Neutrophil (primary cell): ENCODE data around the gene ZDHHC11.
"Not testable (repeated sequence)": the region's sequence is repeated elsewhere in the genome, so short reads cannot be mapped to it uniquely, and the experiment has no call there.

Experiments
- H3K27ac ChIP-seq: fragments of 200-600 bp; sonication (generic); 2 replicates; pipeline ENCODE4 v1.5.1; 2016; ENCODE audit warnings: mild to moderate bottlenecking, moderate library complexity
- H3K27me3 ChIP-seq: fragments of 200-600 bp; sonication (generic); 2 replicates; pipeline ENCODE4 v1.6.0; 2016; ENCODE audit warnings: mild to moderate bottlenecking
- H3K36me3 ChIP-seq: fragments of 200-600 bp; sonication (generic); 2 replicates; pipeline ENCODE4 v1.5.1; 2017
- H3K4me1 ChIP-seq, 2 experiments: fragments of 200-600 bp in 1 of 2; sonication (generic) in 1 of 2; 1 replicate in 1 of 2; 2 replicates in 1 of 2; pipeline versions ENCODE4 v1.5.1 to v1.6.1; 2013 to 2016; ENCODE audit warnings: low read depth in 1 of 2, low read length in 1 of 2, mild to moderate bottlenecking in 1 of 2, moderate library complexity in 1 of 2; ENCODE audit not compliant: control insufficient read depth in 1 of 2, insufficient read depth in 1 of 2
- H3K4me3 ChIP-seq, 2 experiments: fragments of 200-600 bp in 1 of 2; sonication (generic) in 1 of 2; 1 replicate in 1 of 2; 2 replicates in 1 of 2; pipeline ENCODE4 v1.5.1; 2013 to 2016; ENCODE audit warnings: low read depth in 1 of 2, low read length in 1 of 2, mild to moderate bottlenecking in 1 of 2, moderate library complexity in 1 of 2
- H3K9me3 ChIP-seq: fragments of 200-600 bp; sonication (generic); 2 replicates; pipeline ENCODE4 v1.5.1; 2016
- CTCF ChIP-seq: fragments of 200-600 bp; sonication (generic); IDR thresholded peaks from 2 replicates; pipeline ENCODE4 v1.5.1; 2016; ENCODE audit warnings: antibody characterized with exemption

The ZDHHC11 gene

GRCh38 chr5:852018-852417 is 1.2 kb upstream of the ZDHHC11 start:
- H3K27me3 ChIP-seq = no peaks in the 10 kb centered on the region
- no peaks in the 10 kb centered on the region for H3K4me1 ChIP-seq
- H3K4me3 ChIP-seq = no peak overlapping the region
- H3K27ac ChIP-seq = no peak overlapping the region
- H3K36me3 ChIP-seq = no peaks in the 10 kb centered on the region
- TF ChIP-seq CTCF = no peak
- H3K9me3 ChIP-seq = no peaks in the 10 kb centered on the region

DNA sequence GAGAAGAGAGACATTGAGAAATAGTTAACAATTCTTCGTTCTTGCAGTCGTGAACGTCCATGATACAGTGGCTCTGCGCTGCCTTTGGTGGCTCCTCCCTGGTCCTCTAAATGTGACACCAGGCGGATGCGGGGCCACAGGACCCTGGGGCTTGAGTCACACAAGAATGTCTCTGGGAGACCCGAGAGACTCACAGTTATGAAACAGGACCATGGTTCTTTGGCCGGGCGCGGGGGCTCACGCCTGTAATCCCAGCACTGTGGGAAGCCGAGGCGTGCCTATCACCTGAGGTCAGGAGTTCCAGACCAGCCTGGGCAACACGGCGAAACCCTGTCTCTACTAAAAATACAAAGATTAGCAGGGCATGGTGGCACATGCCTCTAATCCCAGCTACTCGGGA is 767 bp upstream of the ZDHHC11 start:
- Histone ChIP-seq H3K36me3 (no peaks in the 10 kb centered on the region), H3K27me3 (no peaks in the 10 kb centered on the region), H3K9me3 (no peaks in the 10 kb centered on the region), H3K27ac (no peak overlapping the region), H3K4me3 (no peak overlapping the region), H3K4me1 (no peaks in the 10 kb centered on the region)
- TF ChIP-seq CTCF = no peak

DNA sequence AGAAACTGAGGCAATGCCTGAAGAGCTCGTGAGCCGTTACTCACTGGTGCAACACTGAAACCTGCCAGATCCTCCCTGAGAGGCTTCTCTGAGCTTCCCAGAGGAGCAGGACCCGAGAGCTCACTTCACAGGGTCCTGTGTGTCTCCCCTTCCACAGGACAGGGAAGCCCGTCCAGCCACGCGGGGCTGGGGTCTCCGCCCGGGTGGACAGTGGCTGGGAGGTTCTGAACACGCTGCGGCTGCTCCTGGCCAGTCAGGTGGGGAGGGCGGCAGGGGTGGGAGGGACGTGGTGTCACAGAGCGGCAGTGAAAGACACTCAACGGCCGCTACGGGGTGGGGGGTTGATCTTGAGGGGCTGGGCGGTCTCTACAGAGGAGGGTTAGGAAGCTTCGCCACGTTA is 290 bp upstream of the ZDHHC11 start:
- H3K9me3 ChIP-seq = no peaks in the 10 kb centered on the region
- no peak overlapping the region for H3K27ac ChIP-seq
- H3K27me3 ChIP-seq = no peaks in the 10 kb centered on the region
- H3K36me3 ChIP-seq = no peaks in the 10 kb centered on the region
- no peak for TF ChIP-seq CTCF
- no peak overlapping the region for H3K4me3 ChIP-seq
- no peaks in the 10 kb centered on the region for H3K4me1 ChIP-seq

DNA sequence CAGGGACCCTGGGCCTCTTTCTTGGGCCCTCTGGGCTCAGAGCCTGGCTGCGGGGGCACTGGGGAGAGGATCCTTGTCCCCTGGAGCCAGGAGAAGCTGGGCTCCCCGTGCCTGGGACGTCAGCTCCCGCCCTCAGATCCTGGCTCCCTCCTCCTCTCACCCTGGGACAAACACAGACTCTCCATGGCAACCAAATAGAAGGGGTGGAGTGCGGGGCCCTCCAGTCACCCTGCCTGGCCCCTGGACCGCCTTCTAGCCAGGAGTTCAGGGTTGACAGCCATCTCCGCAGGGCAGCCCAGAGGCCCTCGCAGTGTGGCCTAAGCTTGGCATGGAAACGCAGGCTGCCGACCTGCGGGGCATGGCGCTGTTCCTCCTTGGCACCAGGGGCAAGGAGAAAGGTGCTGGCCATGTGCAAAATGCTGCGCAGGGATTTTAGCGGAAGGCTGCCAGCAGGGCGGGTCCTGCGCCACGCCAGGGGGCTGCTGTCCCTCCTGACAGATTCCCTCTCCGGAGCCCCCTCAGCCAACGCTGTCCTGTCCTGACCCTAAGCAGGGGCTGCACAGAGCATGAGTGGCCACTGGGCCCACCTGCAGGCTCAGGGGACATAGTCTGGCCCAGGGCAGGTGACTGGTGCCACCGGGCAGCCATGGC is 1.0 kb downstream of the ZDHHC11 start:
- Histone ChIP-seq H3K36me3 (no peaks in the 10 kb centered on the region), H3K4me3 (no peak overlapping the region), H3K9me3 (no peaks in the 10 kb centered on the region), H3K4me1 (no peaks in the 10 kb centered on the region), H3K27ac (no peak overlapping the region), H3K27me3 (no peaks in the 10 kb centered on the region)
- no peak for TF ChIP-seq CTCF

- no peak overlapping the region for H3K27ac ChIP-seq
- no peaks in the 10 kb centered on the region for H3K4me1 ChIP-seq
- no peaks in the 10 kb centered on the region for H3K36me3 ChIP-seq
- no peak overlapping the region for H3K4me3 ChIP-seq
- no peak for TF ChIP-seq CTCF
- H3K9me3 ChIP-seq = no peaks in the 10 kb centered on the region
- H3K27me3 ChIP-seq = no peaks in the 10 kb centered on the region
Observed at GRCh38 chr5:848671-849111, 2.1 kb downstream of the ZDHHC11 start.

DNA sequence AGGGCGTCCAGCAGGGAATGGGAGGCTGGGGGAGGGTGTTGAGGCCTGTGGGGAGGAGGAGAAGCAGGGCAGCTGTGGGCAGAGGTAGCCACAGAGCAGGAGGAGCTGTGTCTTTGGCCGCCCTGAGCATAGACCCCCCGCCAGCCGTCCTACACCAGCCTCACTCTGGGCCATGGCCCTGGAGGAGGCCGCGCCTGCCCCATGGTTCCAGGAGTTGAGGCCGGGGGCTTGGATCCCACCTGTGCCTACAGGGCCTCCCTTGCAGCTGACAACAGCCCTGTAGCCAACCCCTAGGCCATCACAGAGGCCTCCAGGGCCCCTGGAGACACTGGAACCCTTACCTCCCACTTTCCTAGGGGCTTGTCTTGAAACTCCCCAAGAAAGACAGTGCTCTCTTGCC is 3.0 kb downstream of the ZDHHC11 start:
- not testable (repeated sequence) for H3K36me3 ChIP-seq, H3K9me3 ChIP-seq, H3K4me1 ChIP-seq, H3K27me3 ChIP-seq, H3K27ac ChIP-seq, H3K4me3 ChIP-seq

- H3K27ac ChIP-seq, H3K4me1 ChIP-seq, H3K27me3 ChIP-seq, H3K4me3 ChIP-seq, H3K36me3 ChIP-seq, H3K9me3 ChIP-seq: not testable (repeated sequence)
Observed at GRCh38 chr5:847212-847611, 3.6 kb downstream of the ZDHHC11 start.

DNA sequence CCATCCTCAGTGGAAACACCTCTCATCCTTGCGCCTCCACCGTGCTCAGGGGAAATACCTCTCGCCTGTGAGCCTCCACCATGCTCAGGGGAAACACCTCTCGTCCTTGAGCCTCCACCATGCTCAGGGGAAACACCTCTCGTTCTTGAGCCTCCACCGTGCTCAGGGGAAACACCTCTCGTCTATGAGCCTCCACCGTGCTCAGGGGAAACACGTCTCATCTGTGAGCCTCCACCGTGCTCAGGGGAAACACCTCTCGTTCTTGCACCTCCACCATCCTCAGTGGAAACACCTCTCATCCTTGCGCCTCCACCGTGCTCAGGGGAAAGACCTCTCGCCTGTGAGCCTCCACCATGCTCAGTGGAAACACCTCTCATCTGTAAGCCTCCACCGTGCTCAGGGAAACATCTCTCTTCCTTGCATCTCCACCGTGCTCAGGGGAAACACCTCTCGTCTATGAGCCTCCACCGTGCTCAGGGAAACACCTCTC is 4.1 kb downstream of the ZDHHC11 start:
- H3K4me1 ChIP-seq, H3K27me3 ChIP-seq, H3K9me3 ChIP-seq, H3K36me3 ChIP-seq, H3K27ac ChIP-seq, H3K4me3 ChIP-seq: not testable (repeated sequence)
